IPS-15b (cell line): Measurements from ENCODE around the gene INMT.

Experiments used
- H3K27me3 ChIP-seq: one replicate; pipeline ENCODE4 v1.6.1; 2013; ENCODE audit warnings: low read length; ENCODE audit not compliant: control insufficient read depth, insufficient read depth
- H3K36me3 ChIP-seq: one replicate; pipeline ENCODE4 v1.6.1; 2013; ENCODE audit warnings: low read length; ENCODE audit not compliant: control insufficient read depth, insufficient read depth
- H3K4me1 ChIP-seq: one replicate; pipeline ENCODE4 v1.6.1; 2013; ENCODE audit warnings: mild to moderate bottlenecking, low read length; ENCODE audit not compliant: control insufficient read depth, insufficient read depth
- H3K4me3 ChIP-seq: one replicate; pipeline ENCODE4 v1.5.1; 2013; ENCODE audit warnings: low read depth, low read length
- H3K9ac ChIP-seq: one replicate; pipeline ENCODE4 v1.6.1; 2013; ENCODE audit warnings: low read depth, mild to moderate bottlenecking, low read length
- H3K9me3 ChIP-seq: one replicate; pipeline ENCODE4 v1.6.1; 2013; ENCODE audit warnings: mild to moderate bottlenecking, low read length; ENCODE audit not compliant: control insufficient read depth, insufficient read depth

The INMT gene

GRCh38 chr7:30751696-30752273 is at the start of gene INMT:
Gene INMT, plus strand, starts transcription at chr7:30752135. Its CDS starts 16 bp downstream, at chr7:30752151.
- no peaks in the 10 kb centered on the region for H3K4me1 ChIP-seq
- no peaks in the 10 kb centered on the region for H3K9me3 ChIP-seq
- H3K27me3 ChIP-seq, result peaks cover 3% of the 10 kb centered on the region
- no peak within 1 kb of the TSS for H3K9ac ChIP-seq
- no peak within 1 kb of the TSS for H3K4me3 ChIP-seq
- H3K36me3 ChIP-seq, result no peaks in the 10 kb centered on the region

GRCh38 chr7:30702200-30702599 is 49.7 kb upstream of the INMT start:
- Histone ChIP-seq H3K9me3 (no peaks in the 10 kb centered on the region), H3K4me3 (no peak overlapping the region), H3K4me1 (peaks cover 4% of the 10 kb centered on the region), H3K9ac (no peak overlapping the region), H3K27me3 (no peaks in the 10 kb centered on the region), H3K36me3 (no peaks in the 10 kb centered on the region)

- Histone ChIP-seq H3K9ac (no peak overlapping the region), H3K9me3 (no peaks in the 10 kb centered on the region), H3K36me3 (no peaks in the 10 kb centered on the region), H3K4me3 (no peak overlapping the region), H3K27me3 (no peaks in the 10 kb centered on the region), H3K4me1 (peaks cover 4% of the 10 kb centered on the region)
These were observed 48.2 kb upstream of the INMT start for GRCh38 chr7:30703756-30704155.

- Histone ChIP-seq H3K9me3 (no peaks in the 10 kb centered on the region), H3K9ac (no peak overlapping the region), H3K27me3 (no peaks in the 10 kb centered on the region), H3K4me3 (no peak overlapping the region), H3K4me1 (peaks cover 7% of the 10 kb centered on the region), H3K36me3 (no peaks in the 10 kb centered on the region)
These were observed 46.9 kb upstream of the INMT start for GRCh38 chr7:30705008-30705407.

- Histone ChIP-seq H3K4me3 (no peak overlapping the region), H3K36me3 (no peaks in the 10 kb centered on the region), H3K4me1 (peaks cover 4% of the 10 kb centered on the region), H3K9ac (no peak overlapping the region), H3K27me3 (no peaks in the 10 kb centered on the region), H3K9me3 (no peaks in the 10 kb centered on the region)
These were observed 46.3 kb upstream of the INMT start for GRCh38 chr7:30705596-30705995.

GRCh38 chr7:30706316-30706715 is 45.6 kb upstream of the INMT start:
- H3K9me3 ChIP-seq, result no peaks in the 10 kb centered on the region
- H3K4me3 ChIP-seq, result no peak overlapping the region
- no peaks in the 10 kb centered on the region for H3K27me3 ChIP-seq
- H3K4me1 ChIP-seq, result peaks cover 3% of the 10 kb centered on the region
- no peak overlapping the region for H3K9ac ChIP-seq
- H3K36me3 ChIP-seq, result no peaks in the 10 kb centered on the region

- no peaks in the 10 kb centered on the region for H3K27me3 ChIP-seq
- peaks cover 3% of the 10 kb centered on the region for H3K4me1 ChIP-seq
- H3K4me3 ChIP-seq, result no peak overlapping the region
- H3K9me3 ChIP-seq, result no peaks in the 10 kb centered on the region
- no peaks in the 10 kb centered on the region for H3K36me3 ChIP-seq
- no peak overlapping the region for H3K9ac ChIP-seq
These were observed 45.0 kb upstream of the INMT start for GRCh38 chr7:30706908-30707307.

GRCh38 chr7:30707391-30708357 is 44.3 kb upstream of the INMT start:
- no peaks in the 10 kb centered on the region for H3K9me3 ChIP-seq
- peaks cover 3% of the 10 kb centered on the region for H3K4me1 ChIP-seq
- H3K4me3 ChIP-seq, result no peak overlapping the region
- no peak overlapping the region for H3K9ac ChIP-seq
- no peaks in the 10 kb centered on the region for H3K36me3 ChIP-seq
- H3K27me3 ChIP-seq, result no peaks in the 10 kb centered on the region

- Histone ChIP-seq H3K36me3 (no peaks in the 10 kb centered on the region), H3K9ac (no peak overlapping the region), H3K4me1 (peaks cover 3% of the 10 kb centered on the region), H3K4me3 (no peak overlapping the region), H3K27me3 (no peaks in the 10 kb centered on the region), H3K9me3 (no peaks in the 10 kb centered on the region)
These were observed 43.5 kb upstream of the INMT start for GRCh38 chr7:30708412-30708811.

- Histone ChIP-seq H3K4me3 (no peak overlapping the region), H3K9ac (no peak overlapping the region), H3K9me3 (no peaks in the 10 kb centered on the region), H3K27me3 (no peaks in the 10 kb centered on the region), H3K4me1 (peaks cover 3% of the 10 kb centered on the region), H3K36me3 (no peaks in the 10 kb centered on the region)
These were observed 43.0 kb upstream of the INMT start for GRCh38 chr7:30708983-30709382.

GRCh38 chr7:30709549-30709948 is 42.4 kb upstream of the INMT start:
- H3K27me3 ChIP-seq, result no peaks in the 10 kb centered on the region
- H3K36me3 ChIP-seq, result no peaks in the 10 kb centered on the region
- no peak overlapping the region for H3K9ac ChIP-seq
- no peak overlapping the region for H3K4me3 ChIP-seq
- H3K4me1 ChIP-seq, result peaks cover 3% of the 10 kb centered on the region
- H3K9me3 ChIP-seq, result no peaks in the 10 kb centered on the region

GRCh38 chr7:30710669-30711068 is 41.3 kb upstream of the INMT start:
- Histone ChIP-seq H3K4me3 (no peak overlapping the region), H3K36me3 (no peaks in the 10 kb centered on the region), H3K9ac (no peak overlapping the region), H3K4me1 (peaks cover 3% of the 10 kb centered on the region), H3K9me3 (no peaks in the 10 kb centered on the region), H3K27me3 (no peaks in the 10 kb centered on the region)
